H9 (cell line): Measurements from ENCODE around the gene SDR42E1. TPM values are rescaled to one million over a fixed set of nuclear protein-coding genes. Genes with fewer than 3 reads are reported as not detected.

Experiments
- DNase-seq: peaks from one replicate; pipeline ENCODE4 v3.0.0-alpha.2; 2017
- H2AFZ ChIP-seq: one replicate; pipeline ENCODE4 v1.6.1; 2013; ENCODE audit warnings: mild to moderate bottlenecking, low read length, control low read depth, moderate library complexity
- H2AK5ac ChIP-seq: 2 replicates; pipeline ENCODE4 v1.6.1; 2013; ENCODE audit warnings: low read length, control low read depth, mixed read lengths; ENCODE audit not compliant: insufficient read length
- H2BK120ac ChIP-seq: one replicate; pipeline ENCODE4 v1.6.1; 2013; ENCODE audit warnings: low read depth, mild to moderate bottlenecking, low read length, control low read depth, inconsistent platforms; ENCODE audit not compliant: poor library complexity, severe bottlenecking
- H2BK12ac ChIP-seq: 2 replicates; pipeline ENCODE4 v1.6.1; 2013; ENCODE audit warnings: low read length, control low read depth, mixed read lengths, low read depth; ENCODE audit not compliant: insufficient read length
- H2BK15ac ChIP-seq: 2 replicates; pipeline ENCODE4 v1.6.1; 2013; ENCODE audit warnings: low read depth, low read length, control low read depth
- H2BK20ac ChIP-seq: one replicate; pipeline ENCODE4 v1.6.1; 2013; ENCODE audit warnings: low read depth, mild to moderate bottlenecking, low read length, control low read depth, inconsistent platforms; ENCODE audit not compliant: poor library complexity, severe bottlenecking
- H2BK5ac ChIP-seq: 2 replicates; pipeline ENCODE4 v1.6.1; 2013; ENCODE audit warnings: low read length, control low read depth, mixed read lengths; ENCODE audit not compliant: insufficient read length
- H3K14ac ChIP-seq: 2 replicates; pipeline ENCODE4 v1.6.1; 2013; ENCODE audit warnings: low read length, control low read depth; ENCODE audit not compliant: insufficient read depth
- H3K18ac ChIP-seq: 2 replicates; pipeline ENCODE4 v1.6.1; 2013; ENCODE audit warnings: low read depth, mild to moderate bottlenecking, mixed read lengths, low read length, control low read depth; ENCODE audit not compliant: insufficient read length
- H3K23ac ChIP-seq: 2 replicates; pipeline ENCODE4 v1.6.1; 2013; ENCODE audit warnings: low read length, control low read depth, mixed read lengths, low read depth; ENCODE audit not compliant: insufficient read length
- H3K23me2 ChIP-seq: 2 replicates; pipeline ENCODE4 v1.6.1; 2013; ENCODE audit warnings: low read depth, mild to moderate bottlenecking, mixed read lengths, low read length, control low read depth; ENCODE audit not compliant: insufficient read length, poor library complexity, severe bottlenecking
- H3K27ac ChIP-seq: 2 replicates; pipeline ENCODE4 v1.5.1; 2013; ENCODE audit warnings: low read length, control low read depth, mixed read lengths, low read depth; ENCODE audit not compliant: insufficient read length
- H3K27me3 ChIP-seq: 2 replicates; pipeline ENCODE4 v1.6.1; 2013; ENCODE audit warnings: low read length, control low read depth, inconsistent platforms; ENCODE audit not compliant: insufficient read depth
- H3K4ac ChIP-seq: 2 replicates; pipeline ENCODE4 v1.6.1; 2013; ENCODE audit warnings: low read depth, mild to moderate bottlenecking, control low read depth, inconsistent platforms, low read length, moderate library complexity
- H3K4me1 ChIP-seq: 2 replicates; pipeline ENCODE4 v1.6.1; 2013; ENCODE audit warnings: low read length, control low read depth, inconsistent platforms; ENCODE audit not compliant: insufficient read depth
- H3K4me2 ChIP-seq: 2 replicates; pipeline ENCODE4 v1.6.1; 2013; ENCODE audit warnings: low read length, control low read depth, mixed read lengths; ENCODE audit not compliant: insufficient read length, insufficient read depth
- H3K56ac ChIP-seq: 2 replicates; pipeline ENCODE4 v1.6.1; 2013; ENCODE audit warnings: low read depth, mild to moderate bottlenecking, mixed read lengths, low read length, control low read depth; ENCODE audit not compliant: insufficient read length
- H3K79me1 ChIP-seq: 2 replicates; pipeline ENCODE4 v1.6.1; 2013; ENCODE audit warnings: low read depth, mild to moderate bottlenecking, moderate library complexity, low read length, control low read depth, inconsistent platforms; ENCODE audit not compliant: insufficient read depth, poor library complexity, severe bottlenecking
- H3K79me2 ChIP-seq: 2 replicates; pipeline ENCODE4 v1.6.1; 2013; ENCODE audit warnings: low read length, control low read depth, inconsistent platforms; ENCODE audit not compliant: insufficient read depth
- H3K9ac ChIP-seq: 2 replicates; pipeline ENCODE4 v1.6.1; 2013; ENCODE audit warnings: low read length, control low read depth, mixed read lengths; ENCODE audit not compliant: insufficient read length; ENCODE audit errors: extremely low read depth
- H3K9me3 ChIP-seq: one replicate; pipeline ENCODE4 v1.6.1; 2013; ENCODE audit warnings: low read depth, low read length, inconsistent platforms; ENCODE audit not compliant: control insufficient read depth
- H3T11ph ChIP-seq: one replicate; pipeline ENCODE4 v1.6.1; 2013; ENCODE audit warnings: mild to moderate bottlenecking, low read length, control low read depth, inconsistent platforms
- H4K20me1 ChIP-seq: one replicate; pipeline ENCODE4 v1.6.1; 2013; ENCODE audit not compliant: control insufficient read depth, insufficient read length, insufficient read depth
- H4K5ac ChIP-seq: 2 replicates; pipeline ENCODE4 v1.6.1; 2013; ENCODE audit warnings: low read depth, mild to moderate bottlenecking, mixed read lengths, low read length, control low read depth; ENCODE audit not compliant: insufficient read length
- H4K8ac ChIP-seq: replicated peaks from 2 replicates; pipeline ENCODE4 v1.6.1; 2013; ENCODE audit warnings: low read length, control low read depth, mixed read lengths, low read depth; ENCODE audit not compliant: insufficient read length
- H4K91ac ChIP-seq: 2 replicates; pipeline ENCODE4 v1.6.1; 2013; ENCODE audit warnings: low read depth, mild to moderate bottlenecking, moderate library complexity, mixed read lengths, low read length, control low read depth; ENCODE audit not compliant: insufficient read length
- H3K27ac Mint-ChIP-seq, 3 experiments: 2 replicates in 2 of 3; 3 replicates in 1 of 3; pipeline ENCODE4 v1.8.0; 2020 to 2021; ENCODE audit warnings: mixed read lengths in 3 of 3, mild to moderate bottlenecking in 1 of 3, moderate library complexity in 1 of 3
- H3K27me3 Mint-ChIP-seq: 2 replicates; pipeline ENCODE4 v1.8.0; 2021; ENCODE audit warnings: low read depth, mild to moderate bottlenecking, moderate library complexity, mixed read lengths
- H3K36me3 Mint-ChIP-seq, 3 experiments: 2 replicates in 2 of 3; 3 replicates in 1 of 3; pipeline ENCODE4 v1.8.0; 2020 to 2021; ENCODE audit warnings: low read depth in 3 of 3, mixed read lengths in 3 of 3; ENCODE audit not compliant: insufficient read depth in 1 of 3
- H3K4me1 Mint-ChIP-seq, 2 experiments: 2 replicates each; pipeline ENCODE4 v1.8.0; 2020; ENCODE audit warnings: mixed read lengths in 2 of 2
- H3K4me3 Mint-ChIP-seq, 2 experiments: 2 replicates in 1 of 2; 3 replicates in 1 of 2; pipeline ENCODE4 v1.8.0; 2020 to 2021; ENCODE audit warnings: mild to moderate bottlenecking in 2 of 2, mixed read lengths in 2 of 2, moderate library complexity in 1 of 2
- H3K9me3 Mint-ChIP-seq, 2 experiments: 2 replicates in 1 of 2; 3 replicates in 1 of 2; pipeline ENCODE4 v1.8.0; 2020; ENCODE audit warnings: mild to moderate bottlenecking in 2 of 2, mixed read lengths in 2 of 2, moderate library complexity in 1 of 2
- WGBS: extraction: QIAGEN DNeasy Blood & Tissue Kit; methylation state at CpG from one replicate; pipeline ENCODE4 v1.1.7; 2013; ENCODE audit warnings: missing lambda C conversion rate, low lambda C conversion rate, mixed read lengths; ENCODE audit not compliant: insufficient read length; ENCODE audit errors: extremely low coverage; 5-methylcytosine and 5-hydroxymethylcytosine counted together
- total RNA-seq: library from RNA; stranded (reverse); gene quantifications from 2 replicates; pipeline ENCODE4 v1.2.1, GENCODE V29; 2021
- TF ChIP-seq, protein P1 (sequence below): fragments of 200-600 bp; sonication (generic); conservative IDR thresholded peaks from 3 replicates; pipeline ENCODE4 v1.8.0; 2021; ENCODE audit warnings: antibody characterized with exemption, mild to moderate bottlenecking

The SDR42E1 gene
- total RNA-seq, 1 experiment from 2014 or later, result not detected

DNA sequence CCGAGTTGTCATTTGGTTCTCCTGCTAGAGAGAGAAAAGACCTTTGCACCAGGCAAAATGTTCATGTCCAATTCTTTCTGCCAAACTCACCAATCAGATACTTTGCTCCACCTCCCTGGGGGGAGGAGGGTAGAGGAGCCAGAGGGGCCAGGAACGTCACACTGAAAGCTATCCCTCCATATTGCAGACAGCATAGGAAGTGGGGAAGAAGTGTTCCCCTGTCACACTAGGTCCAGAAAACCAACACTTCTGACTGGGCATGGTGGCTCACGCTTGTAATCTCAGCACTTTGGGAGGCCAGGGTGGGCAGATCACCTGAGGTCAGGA is 33.3 kb upstream of the SDR42E1 start:
- no peak overlapping the region for H2BK120ac ChIP-seq
- H4K5ac ChIP-seq, result no peak overlapping the region
- H3K23me2 ChIP-seq, result no peaks in the 10 kb centered on the region
- no peak overlapping the region for H3K9ac ChIP-seq
- no peaks in the 10 kb centered on the region for H3K79me2 ChIP-seq
- H2BK5ac ChIP-seq, result no peak overlapping the region
- H2AFZ ChIP-seq, result no peak overlapping the region
- H4K91ac ChIP-seq, result no peak overlapping the region
- H2AK5ac ChIP-seq, result no peak overlapping the region
- no peak overlapping the region for H4K8ac ChIP-seq
- no peak for DNase-seq
- no peaks in the 10 kb centered on the region for H3K36me3 Mint-ChIP-seq
- H3T11ph ChIP-seq, result no peak overlapping the region
- H3K4me3 Mint-ChIP-seq, result no peak overlapping the region
- no peak overlapping the region for H3K14ac ChIP-seq
- TF ChIP-seq, protein P1, sequence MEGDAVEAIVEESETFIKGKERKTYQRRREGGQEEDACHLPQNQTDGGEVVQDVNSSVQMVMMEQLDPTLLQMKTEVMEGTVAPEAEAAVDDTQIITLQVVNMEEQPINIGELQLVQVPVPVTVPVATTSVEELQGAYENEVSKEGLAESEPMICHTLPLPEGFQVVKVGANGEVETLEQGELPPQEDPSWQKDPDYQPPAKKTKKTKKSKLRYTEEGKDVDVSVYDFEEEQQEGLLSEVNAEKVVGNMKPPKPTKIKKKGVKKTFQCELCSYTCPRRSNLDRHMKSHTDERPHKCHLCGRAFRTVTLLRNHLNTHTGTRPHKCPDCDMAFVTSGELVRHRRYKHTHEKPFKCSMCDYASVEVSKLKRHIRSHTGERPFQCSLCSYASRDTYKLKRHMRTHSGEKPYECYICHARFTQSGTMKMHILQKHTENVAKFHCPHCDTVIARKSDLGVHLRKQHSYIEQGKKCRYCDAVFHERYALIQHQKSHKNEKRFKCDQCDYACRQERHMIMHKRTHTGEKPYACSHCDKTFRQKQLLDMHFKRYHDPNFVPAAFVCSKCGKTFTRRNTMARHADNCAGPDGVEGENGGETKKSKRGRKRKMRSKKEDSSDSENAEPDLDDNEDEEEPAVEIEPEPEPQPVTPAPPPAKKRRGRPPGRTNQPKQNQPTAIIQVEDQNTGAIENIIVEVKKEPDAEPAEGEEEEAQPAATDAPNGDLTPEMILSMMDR, result no peak
- H3K79me1 ChIP-seq, result no peaks in the 10 kb centered on the region
- H3K56ac ChIP-seq, result no peak overlapping the region
- H2BK12ac ChIP-seq, result no peak overlapping the region
- no peak overlapping the region for H3K4me2 ChIP-seq
- H3K9me3 Mint-ChIP-seq, result no peaks in the 10 kb centered on the region
- H3K27ac ChIP-seq, result no peak overlapping the region
- H3K27me3 ChIP-seq, result no peaks in the 10 kb centered on the region
- no peak overlapping the region for H3K23ac ChIP-seq
- H3K18ac ChIP-seq, result no peak overlapping the region
- peaks cover 4% of the 10 kb centered on the region; the same call in 1 of the 2 replicates for H3K4me1 ChIP-seq
- H3K4ac ChIP-seq, result no peak overlapping the region
- H2BK15ac ChIP-seq, result no peak overlapping the region
- no peak overlapping the region for H3K27ac Mint-ChIP-seq
- H3K9me3 ChIP-seq, result no peaks in the 10 kb centered on the region
- peaks cover 6 to 9% of the 10 kb centered on the region in 2 experiments for H3K4me1 Mint-ChIP-seq
- no peak overlapping the region for H2BK20ac ChIP-seq
- no peaks in the 10 kb centered on the region for H4K20me1 ChIP-seq
- H3K27me3 Mint-ChIP-seq, result 0 out of 2 replicates have a peak, but pooled peaks cover 3% of the 10 kb centered on the region
- WGBS, result no CpG with 5 or more reads among the region's 3 CpGs
